Measurements from ENCODE around the gene HPCA.

The HPCA gene

DNA sequence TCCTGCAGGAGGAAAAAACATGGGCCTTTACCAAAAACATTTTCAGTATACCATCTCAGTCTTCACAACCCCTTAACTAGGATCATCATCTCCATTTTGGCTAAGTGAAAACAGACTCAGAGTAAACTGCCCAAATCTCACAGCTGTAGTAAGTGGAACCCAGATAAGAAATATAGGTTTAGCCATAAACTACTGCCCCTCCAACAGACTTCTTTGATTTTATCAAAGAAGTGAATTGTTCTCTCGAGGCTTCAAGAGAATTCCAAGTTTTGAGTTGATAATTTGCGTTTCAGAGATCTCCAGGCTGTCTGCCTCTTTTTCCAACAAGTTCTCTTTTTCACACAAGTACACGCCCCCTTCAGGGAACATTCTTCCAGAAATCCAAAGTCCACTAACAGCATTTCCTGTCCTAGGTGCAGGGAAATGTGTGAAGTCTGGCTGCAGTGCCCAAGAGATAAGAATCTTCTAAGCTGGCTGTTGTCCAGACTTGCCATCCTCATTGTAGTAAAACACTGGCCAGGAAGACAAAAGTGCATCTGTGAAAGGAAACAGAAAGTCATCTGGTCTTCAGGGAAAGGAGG lies 47.5 kb downstream of the HPCA start:
- no peak for TF ChIP-seq TCF12 (IDR thresholded peaks at IDR 0.05; ENCODE audit: low read depth)

DNA sequence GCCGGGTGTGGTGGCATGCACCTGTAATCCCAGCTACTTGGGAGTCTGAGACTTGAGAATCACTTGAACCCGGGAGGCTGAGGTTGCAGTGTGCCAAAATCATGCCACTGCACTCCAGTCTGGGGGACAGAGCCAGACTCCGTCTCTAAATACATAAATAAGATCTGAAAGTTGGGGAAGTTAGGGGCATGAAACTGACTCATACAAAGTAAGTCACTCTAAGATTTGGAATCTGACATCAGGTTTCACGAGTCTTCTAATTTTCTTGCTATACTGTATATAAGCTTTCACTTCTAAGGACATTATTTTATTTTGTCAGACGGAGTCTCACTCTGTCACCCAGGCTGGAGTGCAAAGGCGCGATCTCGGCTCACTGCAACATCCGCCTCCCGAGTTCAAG lies 48.2 kb downstream of the HPCA start:
- TF ChIP-seq, protein P1, sequence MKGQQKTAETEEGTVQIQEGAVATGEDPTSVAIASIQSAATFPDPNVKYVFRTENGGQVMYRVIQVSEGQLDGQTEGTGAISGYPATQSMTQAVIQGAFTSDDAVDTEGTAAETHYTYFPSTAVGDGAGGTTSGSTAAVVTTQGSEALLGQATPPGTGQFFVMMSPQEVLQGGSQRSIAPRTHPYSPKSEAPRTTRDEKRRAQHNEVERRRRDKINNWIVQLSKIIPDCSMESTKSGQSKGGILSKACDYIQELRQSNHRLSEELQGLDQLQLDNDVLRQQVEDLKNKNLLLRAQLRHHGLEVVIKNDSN (IDR thresholded peaks at IDR 0.05) = no peak
- TF ChIP-seq RAD21 (IDR thresholded peaks at IDR 0.05; ENCODE audit: low read depth) (no peak), ZBTB7A (IDR thresholded peaks at IDR 0.05; ENCODE audit: low read depth) (no peak), TAF1 (IDR thresholded peaks at IDR 0.05; ENCODE audit: low read depth) (no peak), EGR1 (IDR thresholded peaks at IDR 0.05) (no peak)

DNA sequence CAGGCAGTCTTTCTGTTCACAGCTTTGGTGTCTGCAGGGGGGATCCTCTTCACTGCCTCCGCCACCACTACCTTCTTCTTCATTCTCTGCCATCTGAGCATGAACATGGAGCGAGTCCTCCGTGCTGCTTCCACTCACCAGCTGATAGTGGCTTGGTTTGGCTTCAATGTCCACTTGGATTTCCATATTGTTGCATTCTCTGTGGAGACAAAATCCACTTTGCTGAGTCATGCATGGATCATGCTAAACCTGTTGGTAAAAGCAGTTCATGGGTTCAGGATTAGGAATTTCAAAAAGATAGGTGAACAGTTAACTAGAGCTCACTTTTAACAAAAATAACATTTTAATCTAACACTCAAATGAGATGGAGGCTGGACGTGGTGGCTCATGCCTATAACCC lies 50.8 kb downstream of the HPCA start:
- TF ChIP-seq EP300 (IDR thresholded peaks at IDR 0.05; ENCODE audit: borderline replicate concordance) (no peak), CREB1 (IDR thresholded peaks at IDR 0.05; ENCODE audit: low read depth) (no peak), EGR1 (IDR thresholded peaks at IDR 0.05) (no peak), RAD21 (IDR thresholded peaks at IDR 0.05; ENCODE audit: low read depth) (no peak), TCF12 (IDR thresholded peaks at IDR 0.05; ENCODE audit: low read depth) (no peak), TEAD4 (IDR thresholded peaks at IDR 0.05) (no peak), TAF1 (IDR thresholded peaks at IDR 0.05; ENCODE audit: low read depth) (no peak), ZBTB7A (IDR thresholded peaks at IDR 0.05; ENCODE audit: low read depth) (no peak), CEBPB (IDR thresholded peaks at IDR 0.05) (no peak), YY1 (IDR thresholded peaks at IDR 0.05; ENCODE audit: low read depth) (no peak), NFIC (IDR thresholded peaks at IDR 0.05) (no peak)
- TF ChIP-seq, protein P2, sequence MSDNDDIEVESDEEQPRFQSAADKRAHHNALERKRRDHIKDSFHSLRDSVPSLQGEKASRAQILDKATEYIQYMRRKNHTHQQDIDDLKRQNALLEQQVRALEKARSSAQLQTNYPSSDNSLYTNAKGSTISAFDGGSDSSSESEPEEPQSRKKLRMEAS (IDR thresholded peaks at IDR 0.05) = no peak
- TF ChIP-seq, protein P3, sequence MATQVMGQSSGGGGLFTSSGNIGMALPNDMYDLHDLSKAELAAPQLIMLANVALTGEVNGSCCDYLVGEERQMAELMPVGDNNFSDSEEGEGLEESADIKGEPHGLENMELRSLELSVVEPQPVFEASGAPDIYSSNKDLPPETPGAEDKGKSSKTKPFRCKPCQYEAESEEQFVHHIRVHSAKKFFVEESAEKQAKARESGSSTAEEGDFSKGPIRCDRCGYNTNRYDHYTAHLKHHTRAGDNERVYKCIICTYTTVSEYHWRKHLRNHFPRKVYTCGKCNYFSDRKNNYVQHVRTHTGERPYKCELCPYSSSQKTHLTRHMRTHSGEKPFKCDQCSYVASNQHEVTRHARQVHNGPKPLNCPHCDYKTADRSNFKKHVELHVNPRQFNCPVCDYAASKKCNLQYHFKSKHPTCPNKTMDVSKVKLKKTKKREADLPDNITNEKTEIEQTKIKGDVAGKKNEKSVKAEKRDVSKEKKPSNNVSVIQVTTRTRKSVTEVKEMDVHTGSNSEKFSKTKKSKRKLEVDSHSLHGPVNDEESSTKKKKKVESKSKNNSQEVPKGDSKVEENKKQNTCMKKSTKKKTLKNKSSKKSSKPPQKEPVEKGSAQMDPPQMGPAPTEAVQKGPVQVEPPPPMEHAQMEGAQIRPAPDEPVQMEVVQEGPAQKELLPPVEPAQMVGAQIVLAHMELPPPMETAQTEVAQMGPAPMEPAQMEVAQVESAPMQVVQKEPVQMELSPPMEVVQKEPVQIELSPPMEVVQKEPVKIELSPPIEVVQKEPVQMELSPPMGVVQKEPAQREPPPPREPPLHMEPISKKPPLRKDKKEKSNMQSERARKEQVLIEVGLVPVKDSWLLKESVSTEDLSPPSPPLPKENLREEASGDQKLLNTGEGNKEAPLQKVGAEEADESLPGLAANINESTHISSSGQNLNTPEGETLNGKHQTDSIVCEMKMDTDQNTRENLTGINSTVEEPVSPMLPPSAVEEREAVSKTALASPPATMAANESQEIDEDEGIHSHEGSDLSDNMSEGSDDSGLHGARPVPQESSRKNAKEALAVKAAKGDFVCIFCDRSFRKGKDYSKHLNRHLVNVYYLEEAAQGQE (IDR thresholded peaks at IDR 0.05; ENCODE audit: low read depth) = no peak
- TF ChIP-seq, protein P1 (IDR thresholded peaks at IDR 0.05) = no peak

DNA sequence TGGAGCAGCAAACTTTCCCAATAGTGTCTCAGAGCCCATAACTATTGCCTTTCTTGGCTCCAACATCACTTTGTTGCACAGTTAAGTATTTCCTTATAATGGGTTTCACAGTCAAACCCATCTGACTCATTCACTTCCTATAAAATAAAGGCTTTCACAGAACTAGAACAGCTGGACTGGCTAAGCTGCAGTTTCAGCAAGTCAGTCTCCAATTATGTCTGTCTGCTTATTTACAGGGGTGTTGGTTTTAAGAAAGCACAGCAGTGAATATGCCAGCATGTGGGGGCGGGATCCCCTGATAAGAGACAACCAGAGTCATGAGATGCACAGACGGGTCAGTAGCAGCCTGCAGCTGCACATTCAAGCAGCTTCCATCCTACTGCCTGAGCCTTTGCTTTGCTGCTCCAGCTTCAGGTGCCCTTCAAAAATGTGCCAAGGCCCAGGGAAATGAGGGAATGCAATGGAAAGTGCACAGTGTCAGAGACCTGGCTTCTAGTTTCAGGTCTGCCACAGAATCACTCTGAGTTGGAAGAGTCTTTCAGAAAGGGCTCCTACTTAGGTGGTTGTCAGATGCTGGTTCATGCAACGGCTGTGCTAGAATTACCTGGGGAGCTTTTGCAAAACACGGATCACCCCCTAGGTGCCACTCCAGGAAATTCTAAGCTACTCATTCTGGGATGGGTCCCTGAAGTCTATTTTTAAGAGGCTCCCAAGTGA lies 53.5 kb downstream of the HPCA start:
- TF ChIP-seq TCF12 (IDR thresholded peaks at IDR 0.05; ENCODE audit: low read depth) (no peak), ZBTB7A (IDR thresholded peaks at IDR 0.05; ENCODE audit: low read depth) (no peak), RAD21 (IDR thresholded peaks at IDR 0.05; ENCODE audit: low read depth) (no peak), TEAD4 (IDR thresholded peaks at IDR 0.05) (no peak), EP300 (IDR thresholded peaks at IDR 0.05; ENCODE audit: borderline replicate concordance) (no peak), TAF1 (IDR thresholded peaks at IDR 0.05; ENCODE audit: low read depth) (no peak), CREB1 (IDR thresholded peaks at IDR 0.05; ENCODE audit: low read depth) (no peak), NFIC (IDR thresholded peaks at IDR 0.05) (no peak), FOXM1 (IDR thresholded peaks at IDR 0.05; ENCODE audit: borderline replicate concordance, low read depth) (no peak)
- TF ChIP-seq, protein P2 (IDR thresholded peaks at IDR 0.05) = no peak
- TF ChIP-seq, protein P3 (IDR thresholded peaks at IDR 0.05; ENCODE audit: low read depth) = no peak

DNA sequence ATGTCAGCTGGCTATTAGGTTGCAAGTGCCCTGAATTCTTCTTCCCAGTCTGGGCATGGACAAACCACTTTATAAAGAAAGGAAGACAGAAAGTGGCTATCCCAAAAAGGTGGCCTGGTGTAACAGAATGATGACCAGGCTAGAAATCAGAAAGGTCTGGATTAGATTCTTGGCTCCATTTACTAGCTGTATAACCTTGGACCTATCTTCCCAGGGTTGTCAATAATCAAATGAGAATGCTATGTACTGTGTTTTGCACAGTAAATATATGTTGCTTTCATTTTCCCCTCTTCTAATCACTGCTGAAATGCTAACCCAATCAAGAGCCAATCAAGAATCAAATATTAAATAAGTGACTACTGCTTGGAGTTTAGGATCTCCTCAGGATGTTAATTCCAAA lies 57.9 kb downstream of the HPCA start:
- TF ChIP-seq EGR1 (IDR thresholded peaks at IDR 0.05) = no peak
- TF ChIP-seq FOXM1 (IDR thresholded peaks at IDR 0.05; ENCODE audit: borderline replicate concordance, low read depth) = no peak
- TF ChIP-seq, protein P2 (IDR thresholded peaks at IDR 0.05) = no peak
- TF ChIP-seq TEAD4 (IDR thresholded peaks at IDR 0.05) = no peak
- no peak for TF ChIP-seq YY1 (IDR thresholded peaks at IDR 0.05; ENCODE audit: low read depth)
- TF ChIP-seq NFIC (IDR thresholded peaks at IDR 0.05) = no peak
- TF ChIP-seq ZBTB7A (IDR thresholded peaks at IDR 0.05; ENCODE audit: low read depth) = no peak
- no peak for TF ChIP-seq RAD21 (IDR thresholded peaks at IDR 0.05; ENCODE audit: low read depth)
- no peak for TF ChIP-seq EP300 (IDR thresholded peaks at IDR 0.05; ENCODE audit: borderline replicate concordance)
- no peak for TF ChIP-seq CREB1 (IDR thresholded peaks at IDR 0.05; ENCODE audit: low read depth)
- TF ChIP-seq, protein P3 (IDR thresholded peaks at IDR 0.05; ENCODE audit: low read depth) = no peak
- TF ChIP-seq CEBPB (IDR thresholded peaks at IDR 0.05) = no peak
- TF ChIP-seq, protein P1 (IDR thresholded peaks at IDR 0.05) = no peak
- TF ChIP-seq TCF12 (IDR thresholded peaks at IDR 0.05; ENCODE audit: low read depth) = no peak
- no peak for TF ChIP-seq TAF1 (IDR thresholded peaks at IDR 0.05; ENCODE audit: low read depth)

All from Ishikawa (cell line).